Cerebellar nuclear complex (tissue), 1 donor: ENCODE results near the gene FOXA2.

Source experiments
- DNase-seq, 2 experiments: peaks; one replicate each; lab custom pipeline; 2025; lab: John Stamatoyannopoulos, UW

The FOXA2 gene

DNA sequence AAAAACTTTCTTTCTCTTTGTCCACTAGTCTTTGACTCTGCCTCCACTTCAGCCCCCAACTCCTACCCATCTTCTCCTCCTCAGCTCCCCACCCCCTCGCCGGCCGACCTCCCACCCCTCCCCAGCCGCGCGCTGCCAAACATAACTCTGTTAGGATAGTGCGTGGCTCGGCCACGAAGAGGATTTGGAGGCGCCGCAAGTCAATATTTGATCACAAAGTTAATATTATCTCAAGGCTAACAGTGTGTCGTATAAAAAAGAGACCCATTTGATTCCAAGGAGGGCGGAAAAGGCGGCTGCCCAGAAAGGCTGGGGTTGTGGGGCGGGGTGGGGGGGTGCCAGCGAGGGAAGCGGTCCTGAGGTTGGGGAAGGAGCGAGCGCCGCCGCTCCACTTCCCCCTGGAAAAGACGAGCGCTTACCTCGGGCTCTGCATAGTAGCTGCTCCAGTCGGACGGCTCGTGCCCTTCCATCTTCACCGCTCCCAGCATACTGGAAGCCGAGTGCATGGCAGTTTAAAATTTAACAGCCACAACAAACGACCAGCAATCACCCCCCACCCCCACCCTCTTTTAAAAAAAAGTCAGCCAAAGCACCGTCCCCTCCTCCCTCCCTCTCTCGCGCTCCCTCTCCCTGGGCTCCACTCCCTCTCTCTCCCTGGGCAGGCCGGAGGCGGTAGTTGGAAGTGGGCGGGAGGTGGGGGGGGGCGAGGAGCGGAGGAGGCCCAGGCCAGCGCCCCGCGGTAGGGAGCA lies 425 bp downstream of the FOXA2 start:
- DNase-seq, result no peak

DNA sequence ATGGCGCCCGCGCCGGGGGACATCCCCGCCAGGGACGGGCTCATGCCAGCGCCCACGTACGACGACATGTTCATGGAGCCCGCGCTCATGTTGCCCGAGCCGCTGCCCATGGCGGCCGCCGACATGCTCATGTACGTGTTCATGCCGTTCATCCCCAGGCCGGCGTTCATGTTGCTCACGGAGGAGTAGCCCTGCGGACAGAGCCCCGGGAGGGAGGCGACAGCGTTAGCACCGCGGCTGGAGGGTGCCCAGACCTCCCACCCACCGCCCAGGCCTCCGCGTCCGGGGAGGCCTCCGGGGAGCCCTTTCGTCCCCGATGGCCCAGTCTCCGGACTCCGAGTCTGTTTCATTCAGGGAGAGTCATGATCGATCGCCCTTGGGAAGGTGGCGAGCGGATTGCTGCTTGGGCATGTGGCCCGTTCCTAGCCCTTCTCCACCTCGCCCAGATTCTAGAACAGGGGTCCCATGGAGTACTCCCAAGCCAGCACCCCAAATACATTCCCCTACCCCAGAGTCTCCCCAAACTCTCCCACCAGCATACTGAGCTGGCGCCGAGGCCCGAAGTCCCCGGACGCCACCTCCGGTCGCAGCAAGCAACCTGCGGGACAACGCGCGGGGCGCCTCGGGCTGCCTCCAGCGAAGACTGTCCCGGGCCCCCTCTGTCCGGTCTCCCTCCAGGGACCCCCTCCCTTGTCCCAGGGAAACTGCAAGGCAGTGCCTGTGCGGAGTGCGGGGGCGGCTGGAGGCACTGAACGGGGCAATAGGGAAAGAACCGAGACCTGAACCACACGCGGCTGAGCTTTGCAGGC lies 1.2 kb downstream of the FOXA2 start:
- DNase-seq, result no peak

GRCh38 chr20:22582386-22582963 lies 1.9 kb downstream of the FOXA2 start:
- no peak for DNase-seq

DNA sequence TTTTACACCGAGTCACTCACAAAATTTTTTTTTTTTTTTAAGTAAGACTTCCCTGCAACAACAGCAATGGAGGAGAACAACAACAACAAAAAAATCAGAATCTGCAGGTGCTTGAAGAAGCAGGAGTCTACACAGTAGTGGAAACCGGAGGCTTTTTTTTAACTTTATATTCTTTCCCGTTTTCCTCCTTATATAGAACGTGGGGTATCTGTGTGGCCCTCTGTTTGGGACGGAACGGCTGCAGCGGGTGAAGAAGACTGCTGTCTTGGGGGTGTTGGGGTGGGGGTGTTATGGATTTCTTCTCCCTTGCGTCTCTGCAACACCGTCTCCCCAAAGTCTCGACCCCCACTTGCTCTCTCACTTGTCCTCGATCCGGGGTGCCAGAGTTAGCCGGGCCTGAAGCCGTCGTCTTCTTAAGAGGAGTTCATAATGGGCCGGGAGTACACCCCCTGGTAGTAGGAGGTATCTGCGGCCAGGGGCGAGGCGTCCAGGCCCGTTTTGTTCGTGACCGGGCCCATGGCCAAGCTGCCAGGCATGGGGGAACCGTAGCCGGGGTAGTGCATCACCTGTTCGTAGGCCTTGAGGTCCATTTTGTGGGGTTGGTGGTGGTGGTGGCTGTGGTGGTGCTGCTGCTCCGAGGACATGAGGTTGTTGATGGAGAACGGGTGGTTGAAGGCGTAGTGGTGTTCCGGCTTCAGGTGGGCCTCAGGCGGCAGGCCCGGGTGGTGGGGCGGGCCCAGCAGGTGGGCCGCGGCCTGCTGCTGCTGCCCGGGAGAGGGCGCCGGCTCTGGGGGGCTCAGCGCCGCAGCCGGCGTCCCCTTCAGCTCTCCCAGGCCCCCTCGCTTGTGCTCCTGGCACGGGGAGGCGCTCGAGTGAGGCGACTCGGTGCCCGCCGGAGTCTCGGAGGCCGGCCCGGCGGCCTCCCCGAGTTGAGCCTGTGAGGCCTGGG lies 2.7 kb downstream of the FOXA2 start:
- no peak for DNase-seq

GRCh38 chr20:22579711-22580697 lies 4.4 kb downstream of the FOXA2 start:
- no peak for DNase-seq

DNA sequence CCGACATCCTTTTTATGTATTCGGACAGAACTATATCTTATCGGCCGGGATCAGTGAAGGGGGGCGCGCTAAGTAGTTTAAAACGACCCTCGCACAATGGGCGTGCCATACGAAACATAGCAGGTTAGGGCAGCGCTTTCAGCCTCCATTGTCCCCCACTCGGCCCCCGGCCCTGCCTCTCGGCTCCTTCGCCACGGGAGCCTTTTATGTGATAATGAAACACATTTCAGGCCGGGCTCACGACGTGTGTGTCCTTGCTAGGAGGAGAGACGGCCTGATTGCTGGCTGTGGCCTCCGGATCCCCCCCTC lies 5.3 kb downstream of the FOXA2 start:
- DNase-seq, result no peak

DNA sequence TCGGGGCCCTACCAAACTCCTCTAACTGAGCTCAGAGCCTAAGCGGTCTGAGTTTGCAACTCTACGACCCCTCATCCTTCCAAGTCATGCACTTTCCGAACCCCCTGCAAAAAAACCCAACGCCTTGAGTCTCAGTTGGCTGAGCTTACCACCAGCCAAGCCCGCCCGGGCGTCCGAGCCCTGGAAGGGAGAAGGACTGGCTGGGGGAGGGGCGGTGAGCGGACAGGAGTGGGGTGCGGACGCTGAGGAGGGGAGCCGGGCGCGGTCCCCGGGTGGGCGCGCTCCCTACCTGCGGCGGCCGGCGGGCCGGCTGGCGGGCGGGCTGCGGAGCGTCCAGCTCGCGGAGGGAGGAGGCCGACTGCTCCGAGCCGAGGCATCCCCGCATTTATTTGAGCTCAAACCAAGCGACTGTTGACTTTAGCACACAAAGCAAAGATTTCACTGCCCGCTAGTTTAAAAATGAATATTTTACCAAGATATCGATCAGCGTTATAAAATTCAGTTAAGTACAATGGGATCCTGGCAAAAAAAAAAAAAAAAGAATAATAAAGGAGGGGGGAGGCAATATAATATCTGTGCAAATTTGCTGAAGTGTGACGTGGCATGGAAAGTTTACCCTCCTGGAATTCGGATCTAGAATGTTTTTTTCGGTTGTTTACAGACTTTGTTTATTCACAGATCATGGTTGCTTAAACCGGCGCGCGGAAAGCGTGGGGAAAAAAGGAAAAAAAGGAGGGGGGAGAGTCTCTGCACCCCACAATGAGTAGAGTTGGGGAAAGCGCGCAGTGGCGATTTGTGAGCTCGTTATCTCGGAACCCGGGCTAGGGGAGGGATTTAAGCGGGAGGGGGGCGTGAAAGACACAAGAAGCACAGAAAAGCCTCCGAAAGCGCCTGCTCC lies 5.9 kb downstream of the FOXA2 start:
- no peak for DNase-seq

DNA sequence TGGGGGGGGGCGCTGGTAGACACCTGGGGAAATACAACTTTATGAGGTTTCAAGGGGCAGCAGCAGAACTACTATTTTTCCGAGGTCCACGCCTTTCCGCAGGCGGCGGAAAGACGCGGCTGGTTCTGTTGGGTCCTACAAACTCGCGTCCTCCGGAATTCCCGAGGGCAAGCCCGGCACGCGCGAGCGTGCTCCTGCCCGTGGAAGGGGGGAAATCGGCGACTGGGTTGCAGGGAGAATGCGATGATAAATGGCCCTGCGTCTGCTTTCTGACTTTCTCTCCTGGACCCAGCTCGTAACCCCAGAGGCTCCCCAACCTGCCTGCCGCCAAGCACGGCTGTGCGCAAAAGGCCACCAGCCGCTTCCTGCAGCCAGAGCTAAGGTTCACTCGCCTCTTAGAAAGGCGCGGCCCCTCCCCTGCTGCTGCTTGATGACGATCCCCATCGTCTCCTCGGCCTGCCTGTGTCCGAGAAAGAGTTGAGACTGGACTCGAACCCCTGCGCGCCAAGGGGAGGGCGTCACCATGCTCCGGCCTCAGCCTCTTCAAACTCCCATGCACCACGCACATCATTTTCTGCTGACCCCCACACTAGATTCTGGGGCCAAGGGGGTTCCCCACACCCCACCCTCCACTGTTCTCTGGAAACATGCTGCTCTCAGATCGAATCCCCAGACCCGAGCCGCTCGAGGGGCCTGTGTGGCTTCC lies 6.7 kb downstream of the FOXA2 start:
- no peak for DNase-seq

- DNase-seq, result no peak
Observed at GRCh38 chr20:22576733-22577514, 7.4 kb downstream of the FOXA2 start.

DNA sequence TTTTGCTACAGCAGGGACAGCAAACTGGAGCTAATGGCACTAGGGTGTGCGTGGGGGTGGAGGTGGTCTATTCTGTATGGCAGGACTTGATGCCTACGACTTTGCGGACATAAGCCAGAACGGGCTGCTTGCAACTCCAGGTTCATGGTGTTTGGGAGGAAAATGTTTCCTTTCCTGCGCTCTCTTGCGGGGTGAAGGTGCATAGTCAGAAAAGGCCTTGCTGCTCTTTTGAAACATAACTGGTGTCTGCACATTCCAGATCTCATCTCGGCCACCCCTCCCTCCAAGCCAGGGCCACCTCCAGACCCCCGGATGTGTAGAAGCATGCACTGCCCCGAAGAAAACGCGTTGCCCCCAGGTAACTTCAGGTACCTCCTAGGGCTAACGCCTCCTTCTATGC lies 8.1 kb downstream of the FOXA2 start:
- DNase-seq, result no peak

- DNase-seq, result no peak
Observed at GRCh38 chr20:22575737-22576136, 8.6 kb downstream of the FOXA2 start.

DNA sequence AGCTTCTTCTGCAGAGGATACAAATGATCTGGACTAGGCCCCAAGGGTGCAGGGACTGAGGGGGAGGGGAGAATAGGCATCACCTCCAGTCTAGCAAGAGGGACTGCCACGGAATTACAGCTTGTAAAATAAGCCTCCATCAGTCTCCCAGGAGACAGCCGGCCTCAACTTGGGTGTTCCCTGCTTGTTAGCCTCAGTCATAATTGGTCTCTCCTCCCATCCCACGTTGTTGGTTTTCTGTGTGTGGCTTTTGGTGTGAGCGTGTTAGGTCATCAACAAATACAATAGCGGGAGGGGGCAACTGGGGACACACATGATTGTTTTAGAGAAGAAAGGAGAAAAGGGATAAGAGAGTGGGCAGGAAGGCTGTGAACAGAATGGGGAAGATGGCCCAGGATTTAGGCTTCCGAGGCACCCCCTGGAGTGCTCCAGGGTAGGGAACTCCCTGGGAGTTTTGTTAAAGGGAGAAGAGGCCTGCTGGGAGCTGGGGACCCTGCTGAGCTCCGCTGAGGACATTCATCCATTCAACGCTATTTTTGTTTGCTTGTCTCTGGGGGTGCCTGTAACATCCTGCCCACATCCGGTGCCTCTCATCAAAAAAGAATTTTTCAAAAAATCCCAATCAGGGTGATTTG lies 9.2 kb downstream of the FOXA2 start:
- no peak for DNase-seq

DNA sequence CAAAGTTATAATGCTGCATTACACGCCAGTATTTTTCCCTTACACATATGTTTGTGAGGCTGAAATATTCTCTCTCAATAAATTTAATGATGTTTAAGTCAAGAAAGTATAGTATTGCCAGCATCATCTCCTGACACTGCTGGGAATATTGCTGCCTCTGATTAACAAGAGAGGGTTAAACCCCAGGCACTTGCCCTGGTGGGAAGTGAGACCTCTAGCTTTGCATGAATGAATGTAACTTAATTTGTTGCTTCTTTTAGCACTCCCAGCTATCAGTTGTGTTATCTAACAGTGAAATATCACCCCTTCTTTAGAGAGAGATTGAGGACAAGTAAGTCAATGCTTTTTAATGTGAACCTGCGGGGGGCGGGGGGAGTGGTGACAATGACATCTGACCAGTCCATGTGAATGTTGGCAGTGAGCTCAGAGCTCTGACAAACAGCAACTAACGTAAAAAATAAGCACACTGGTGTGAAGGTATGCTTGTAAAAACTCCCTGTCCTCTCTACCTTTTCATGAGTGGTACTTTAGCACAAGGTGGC lies 9.8 kb downstream of the FOXA2 start:
- no peak for DNase-seq

DNA sequence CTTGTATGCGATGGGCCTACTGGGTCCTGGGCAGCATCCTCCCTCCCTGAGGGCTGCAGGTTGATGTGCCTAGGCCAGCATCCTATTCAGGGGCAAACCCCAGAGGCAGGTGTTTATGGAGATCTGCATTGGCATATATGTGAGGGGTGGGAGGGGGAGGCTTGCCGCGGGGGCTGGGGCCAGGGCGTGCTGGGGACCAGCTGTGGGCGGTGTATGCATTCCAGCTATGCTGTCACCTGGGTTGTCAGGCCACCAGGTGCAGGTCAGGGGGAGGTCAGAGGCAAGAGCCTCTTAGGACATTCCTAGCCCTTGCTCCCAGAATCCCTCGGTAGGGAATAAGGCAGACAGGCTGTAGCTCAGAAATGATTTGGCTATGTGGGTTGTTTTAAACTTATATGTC lies 11.9 kb downstream of the FOXA2 start:
- no peak for DNase-seq

GRCh38 chr20:22572023-22572422 lies 12.3 kb downstream of the FOXA2 start:
- DNase-seq, result no peak

DNA sequence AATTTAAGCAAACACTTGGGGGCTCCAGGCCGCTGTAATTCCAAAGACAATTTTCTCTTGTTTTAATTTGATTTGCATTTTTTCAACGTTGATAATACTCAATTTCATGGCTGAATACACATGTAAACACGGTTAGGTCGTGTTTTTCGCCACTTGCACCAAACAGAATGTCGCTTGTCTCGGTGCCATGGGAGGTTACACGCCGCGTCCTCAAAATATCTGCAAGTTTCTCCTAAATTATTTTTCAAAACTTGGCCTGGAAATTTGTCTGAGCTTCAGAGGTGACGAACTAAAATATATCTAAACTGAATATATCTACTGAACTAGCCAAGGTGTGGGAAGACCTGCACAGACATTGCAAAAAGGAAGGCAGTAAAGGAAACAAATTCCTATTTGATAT lies 15.0 kb downstream of the FOXA2 start:
- DNase-seq, result no peak

- no peak for DNase-seq
Observed at GRCh38 chr20:22568872-22569344, 15.5 kb downstream of the FOXA2 start.
